Ovary (tissue), 9 donors: Measurements from ENCODE around the gene USP30. TPM values are rescaled to one million over a fixed set of nuclear protein-coding genes. Genes with fewer than 3 reads are reported as not detected.
"Not testable (repeated sequence)": the region's sequence is repeated elsewhere in the genome, so short reads cannot be mapped to it uniquely, and the experiment has no call there.

ENCODE experiments used
- DNase-seq, 5 donors: peaks; one replicate each; pipeline ENCODE4 v3.0.0-alpha.2; 2019 to 2020
- H3K27ac ChIP-seq, 2 donors: fragments of 200-600 bp; one replicate each; pipeline versions ENCODE4 v1.5.1 to v1.8.0; 2019 to 2022
- H3K27me3 ChIP-seq: fragments of 200-600 bp; one replicate; pipeline ENCODE4 v1.8.0; 2022
- H3K36me3 ChIP-seq: fragments of 200-600 bp; sonication (generic); one replicate; pipeline ENCODE4 v1.5.1; 2019
- H3K4me1 ChIP-seq: one replicate; pipeline ENCODE4 v1.8.1; 2013; ENCODE audit warnings: mild to moderate bottlenecking, moderate library complexity; ENCODE audit not compliant: insufficient read depth
- H3K4me3 ChIP-seq: fragments of 200-600 bp; sonication (generic); one replicate; pipeline ENCODE4 v1.5.1; 2017
- H3K9me3 ChIP-seq, 2 donors: fragments of 200-600 bp in 1 of 2; sonication (generic) in 1 of 2; one replicate each; pipeline versions ENCODE4 v1.5.1 to v1.8.1; 2013 to 2019; ENCODE audit warnings: mild to moderate bottlenecking in 1 of 2, moderate library complexity in 1 of 2
- EP300 ChIP-seq: sonication (generic); formaldehyde crosslinking; IDR thresholded peaks from one replicate; pipeline ENCODE4 v1.6.1; 2017; ENCODE audit warnings: antibody characterized with exemption
- POLR2A ChIP-seq: fragments of 450-650 bp; IDR thresholded peaks from one replicate; pipeline ENCODE4 v1.6.1; 2017; ENCODE audit warnings: antibody characterized with exemption, mild to moderate bottlenecking, moderate library complexity
- WGBS, 3 donors: extraction: QIAGEN DNeasy Blood & Tissue Kit in 1 of 3; methylation state at CpG; one replicate each; pipeline versions ENCODE4 v1.1.5 to v1.1.7; 2013 to 2017; 5-methylcytosine and 5-hydroxymethylcytosine counted together
- intact Hi-C, 4 donors: fragments of 100-400 bp; cut with DNase I; formaldehyde crosslinking; loops; one replicate each; pipeline versions ENCODE4 v1.11.0 to v1.15.1; 2022 to 2023
- polyA plus RNA-seq, 2 donors: library from polyadenylated mRNA; stranded (reverse); fragments of 200-250 nt in 1 of 2; fragments of 350-450 nt in 1 of 2; fragmentation: Illumina TruSeq in 1 of 2; extraction: RNeasy Lipid Tissue Mini Kit (QIAGEN cat#74804) in 1 of 2; gene quantifications; one replicate each; pipeline ENCODE4 v1.2.3, GENCODE V29; 2013 to 2014
- total RNA-seq, 7 donors: library from RNA; depleted of rRNA in 2 of 7; stranded (reverse); fragments of >200 nt in 2 of 7; fragmentation: NEBNext Ultra II Directional in 3 of 7; extraction: Animal tissue kit (Norgen Biotek cat#: 25700) in 3 of 7; gene quantifications; one replicate each; pipeline versions ENCODE4 v1.1.0 to v1.2.4, GENCODE V29; 2016 to 2023
- TF ChIP-seq, protein P1 (sequence below), 3 donors: fragments of 450-650 bp in 2 of 3; fragments of 200-600 bp in 1 of 3; IDR thresholded peaks; one replicate each; pipeline versions ENCODE4 v1.5.1 to v1.8.0; 2016 to 2022; ENCODE audit warnings: antibody characterized with exemption in 3 of 3, mild to moderate bottlenecking in 1 of 3
- donor health status: DM: no; HTN: no; CAD: no; lungs with moderate emphysema.
- donor health status: DM: no; HTN: no; CAD: no.
- donor health status: Bipolar disorder and iron deficiency.
- donor health status: DM: yes; HTN: yes; CAD: no.
- donor health status: DM: no; HTN: no; CAD: no.
- donor health status: DM: yes; HTN: yes; CAD: no.

The USP30 gene
- total and polyA plus RNA-seq, 9 donors, result 11.8 to 27.1 (median 21.0) TPM

GRCh38 chr12:109036975-109037374 lies 15.4 kb upstream of the USP30 start:
- Histone ChIP-seq H3K36me3 (no peaks in the 10 kb centered on the region), H3K9me3 (peaks cover 0 to 4% of the 10 kb centered on the region in 2 donors), H3K27me3 (no peaks in the 10 kb centered on the region), H3K27ac (no peak overlapping the region), H3K4me3 (no peak overlapping the region), H3K4me1 (no peaks in the 10 kb centered on the region)
- intact Hi-C loops, result no loop called here
- no peak for DNase-seq
- TF ChIP-seq POLR2A, result no peak
- TF ChIP-seq, protein P1, sequence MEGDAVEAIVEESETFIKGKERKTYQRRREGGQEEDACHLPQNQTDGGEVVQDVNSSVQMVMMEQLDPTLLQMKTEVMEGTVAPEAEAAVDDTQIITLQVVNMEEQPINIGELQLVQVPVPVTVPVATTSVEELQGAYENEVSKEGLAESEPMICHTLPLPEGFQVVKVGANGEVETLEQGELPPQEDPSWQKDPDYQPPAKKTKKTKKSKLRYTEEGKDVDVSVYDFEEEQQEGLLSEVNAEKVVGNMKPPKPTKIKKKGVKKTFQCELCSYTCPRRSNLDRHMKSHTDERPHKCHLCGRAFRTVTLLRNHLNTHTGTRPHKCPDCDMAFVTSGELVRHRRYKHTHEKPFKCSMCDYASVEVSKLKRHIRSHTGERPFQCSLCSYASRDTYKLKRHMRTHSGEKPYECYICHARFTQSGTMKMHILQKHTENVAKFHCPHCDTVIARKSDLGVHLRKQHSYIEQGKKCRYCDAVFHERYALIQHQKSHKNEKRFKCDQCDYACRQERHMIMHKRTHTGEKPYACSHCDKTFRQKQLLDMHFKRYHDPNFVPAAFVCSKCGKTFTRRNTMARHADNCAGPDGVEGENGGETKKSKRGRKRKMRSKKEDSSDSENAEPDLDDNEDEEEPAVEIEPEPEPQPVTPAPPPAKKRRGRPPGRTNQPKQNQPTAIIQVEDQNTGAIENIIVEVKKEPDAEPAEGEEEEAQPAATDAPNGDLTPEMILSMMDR (IDR thresholded peaks at IDR 0.05), result no peak
- no peak for TF ChIP-seq EP300
- WGBS, 3 donors, result 0 to 83% (median 55%) methylated on average over 1 of the region's 1 CpG

GRCh38 chr12:109044241-109044640 lies 8.1 kb upstream of the USP30 start:
- intact Hi-C loops, result no loop called here
- Histone ChIP-seq H3K4me1 (no peaks in the 10 kb centered on the region), H3K27me3 (no peaks in the 10 kb centered on the region), H3K4me3 (no peak overlapping the region), H3K27ac (no peak overlapping the region), H3K36me3 (no peaks in the 10 kb centered on the region), H3K9me3 (peaks cover 0 to 4% of the 10 kb centered on the region in 2 donors)
- TF ChIP-seq, protein P1 (IDR thresholded peaks at IDR 0.05), result no peak
- TF ChIP-seq POLR2A (no peak), EP300 (no peak)
- DNase-seq, result no peak
- WGBS, 3 donors, result 70 to 75% (median 71%) methylated on average over 5 of the region's 5 CpGs

GRCh38 chr12:109047081-109047805 lies 5.1 kb upstream of the USP30 start:
- DNase-seq, result no peak
- no peak for TF ChIP-seq POLR2A
- TF ChIP-seq, protein P1 (IDR thresholded peaks at IDR 0.05), result no peak
- TF ChIP-seq EP300, result no peak
- peaks cover 2% of the 10 kb centered on the region for H3K4me1 ChIP-seq
- H3K36me3 ChIP-seq, result no peaks in the 10 kb centered on the region
- H3K4me3 ChIP-seq, result no peak overlapping the region
- H3K9me3 ChIP-seq, result no peaks in the 10 kb centered on the region
- no peak overlapping the region for H3K27ac ChIP-seq
- intact Hi-C loops, result no loop called here
- WGBS, 3 donors, result 61 to 74% (median 66%) methylated on average over 8 of the region's 8 CpGs
- H3K27me3 ChIP-seq, result no peaks in the 10 kb centered on the region

- H3K27ac ChIP-seq, H3K4me1 ChIP-seq, H3K9me3 ChIP-seq, DNase-seq, H3K4me3 ChIP-seq, H3K36me3 ChIP-seq, H3K27me3 ChIP-seq, intact Hi-C loops: not testable (repeated sequence)
- WGBS, 3 donors, result 60 to 68% (median 66%) methylated on average over 3 of the region's 3 CpGs
Measured at GRCh38 chr12:109048706-109049105, 3.7 kb upstream of the USP30 start.

DNA sequence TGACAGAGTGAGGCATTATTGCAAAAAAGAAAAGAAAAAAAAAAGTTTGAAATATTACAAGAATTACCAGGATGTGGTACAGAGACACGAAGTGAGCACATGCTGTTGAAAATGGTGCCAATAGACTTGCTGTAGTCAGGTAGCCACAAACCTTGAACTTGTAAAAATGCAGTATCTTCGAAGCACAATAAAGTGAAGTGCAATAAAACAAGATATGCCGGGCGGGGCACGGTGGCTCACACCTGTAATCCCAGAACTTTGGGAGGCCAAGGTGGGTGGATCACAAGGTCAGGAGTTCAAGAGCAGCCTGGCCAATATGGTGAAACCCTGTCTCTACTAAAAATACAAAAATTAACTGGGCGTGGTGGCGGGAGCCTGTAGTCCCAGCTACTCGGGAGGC lies 2.6 kb upstream of the USP30 start:
- H3K4me1 ChIP-seq, result peaks cover 11% of the 10 kb centered on the region
- DNase-seq, intact Hi-C loops, H3K4me3 ChIP-seq, H3K9me3 ChIP-seq, H3K27ac ChIP-seq, H3K36me3 ChIP-seq, H3K27me3 ChIP-seq: not testable (repeated sequence)
- 65 to 80% (median 76%) methylated on average over 8 of the region's 8 CpGs for WGBS, 3 donors
